NCI-H1694 (cell line): ENCODE measurements around the gene DNMT1.

ENCODE experiments used
- DNase-seq: peaks from one replicate; lab custom pipeline; 2025; lab: John Stamatoyannopoulos, UW

The DNMT1 gene

GRCh38 chr19:10141479-10141878 lies 53.3 kb downstream of the DNMT1 start:
- no peak for DNase-seq

DNA sequence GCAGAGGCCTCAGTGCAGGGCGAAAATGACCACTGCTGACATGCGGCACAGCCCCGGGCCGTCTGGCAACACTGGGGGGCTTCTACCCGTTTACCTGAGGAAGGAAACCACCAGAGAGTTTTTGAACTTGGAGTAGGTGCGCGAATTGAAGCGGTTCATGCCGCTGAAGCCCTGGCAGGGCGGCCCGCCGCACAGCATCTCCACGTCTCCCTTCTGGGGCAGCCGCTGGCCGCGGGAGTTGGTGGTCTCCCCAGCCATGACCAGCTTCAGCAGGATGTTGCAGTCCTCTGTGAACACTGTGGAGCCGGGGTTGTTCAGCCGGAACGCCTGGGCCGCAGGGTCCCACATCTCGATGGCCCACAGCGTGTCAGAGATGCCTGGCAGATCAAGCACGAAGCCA lies 54.8 kb downstream of the DNMT1 start:
- no peak for DNase-seq

DNA sequence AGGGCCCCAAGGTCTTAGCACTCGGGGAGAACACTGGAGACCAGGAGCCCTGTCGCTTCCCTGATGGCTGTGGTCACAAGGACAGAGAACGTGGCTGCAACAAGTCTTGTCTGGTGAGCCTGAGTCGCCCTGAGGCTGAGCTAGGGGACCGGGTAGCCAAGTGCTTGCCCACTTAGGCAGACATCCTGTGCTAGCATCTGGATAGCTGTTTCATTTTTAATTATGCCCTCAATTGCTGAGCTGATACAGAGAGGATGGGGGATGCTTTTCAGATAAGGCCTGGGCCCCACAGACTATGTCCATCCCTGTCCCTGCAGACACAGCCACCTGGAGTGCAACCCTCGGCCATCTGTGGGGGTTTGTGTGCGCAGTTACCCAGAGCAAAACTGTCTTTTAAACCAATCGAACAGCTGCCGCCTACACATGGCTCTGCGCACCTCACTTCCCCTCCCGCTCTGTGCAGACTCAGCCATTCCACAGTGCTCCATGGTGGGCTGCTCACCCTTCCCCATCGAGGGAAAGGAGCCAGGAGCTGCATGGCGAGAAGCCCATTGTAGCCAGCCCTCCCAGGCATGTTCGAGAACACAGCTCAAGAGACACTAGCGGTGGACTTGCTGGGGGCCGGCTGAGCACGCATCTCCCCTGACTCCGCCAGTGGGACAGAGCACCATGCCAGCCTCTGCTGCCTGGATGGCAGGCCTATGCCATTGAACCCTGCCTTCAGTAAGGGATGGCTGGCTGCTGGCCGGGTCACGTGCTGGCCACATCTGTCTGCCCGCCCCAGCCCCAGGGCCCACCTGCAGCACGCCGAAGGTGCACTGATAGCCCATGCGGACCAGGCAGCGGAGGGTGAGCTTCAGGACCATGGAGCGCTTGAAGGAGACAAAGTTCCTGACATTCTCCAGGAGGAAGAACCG lies 55.6 kb downstream of the DNMT1 start:
- peak; percentile 17 for DNase-seq

- no peak for DNase-seq
Observed at GRCh38 chr19:10137751-10138682, 56.7 kb downstream of the DNMT1 start.

DNA sequence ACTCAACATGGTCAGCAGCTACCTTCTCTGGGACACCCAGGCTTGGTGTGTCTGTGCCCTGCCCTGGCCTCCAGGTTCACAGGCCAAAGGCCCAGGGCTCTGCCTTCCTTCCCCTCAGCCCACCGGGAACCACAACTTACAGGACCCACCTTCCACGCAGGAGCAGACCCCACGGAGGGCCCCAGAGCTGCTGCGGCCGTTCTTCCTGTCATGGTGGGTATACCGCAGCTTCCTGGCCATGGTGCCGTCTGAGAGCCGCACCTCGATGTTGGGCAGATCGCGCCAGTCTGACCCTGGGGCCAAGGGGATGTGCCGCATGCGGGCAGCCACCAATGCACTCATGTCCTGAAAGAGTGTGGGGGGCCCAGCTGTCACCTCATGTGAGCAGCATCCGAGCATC lies 57.8 kb downstream of the DNMT1 start:
- DNase-seq = no peak

- DNase-seq = no peak
Observed at GRCh38 chr19:10135551-10136334, 59.0 kb downstream of the DNMT1 start.

- no peak for DNase-seq
Observed at GRCh38 chr19:10134040-10134439, 60.7 kb downstream of the DNMT1 start.

DNA sequence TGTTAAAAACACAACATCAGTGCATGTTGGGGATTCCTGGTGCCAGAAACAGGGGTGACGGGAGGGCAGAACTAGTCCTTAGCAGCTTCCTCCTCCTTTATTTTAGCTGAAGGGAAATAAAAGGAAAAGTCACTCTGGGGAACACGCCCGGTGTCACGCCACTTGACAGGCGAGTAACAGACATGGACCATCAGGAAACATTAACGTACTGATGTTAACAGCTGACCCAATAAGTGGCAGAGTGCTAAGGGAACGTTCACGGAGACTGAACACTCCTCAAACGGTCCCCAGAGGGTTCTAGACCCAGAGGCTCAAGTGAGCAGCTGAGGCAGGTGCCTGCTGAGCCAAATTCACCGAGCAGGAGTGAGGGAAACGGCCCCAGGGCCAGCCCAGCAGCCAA lies 61.2 kb downstream of the DNMT1 start:
- no peak for DNase-seq

- DNase-seq = no peak
Observed at GRCh38 chr19:10132905-10133304, 61.8 kb downstream of the DNMT1 start.

DNA sequence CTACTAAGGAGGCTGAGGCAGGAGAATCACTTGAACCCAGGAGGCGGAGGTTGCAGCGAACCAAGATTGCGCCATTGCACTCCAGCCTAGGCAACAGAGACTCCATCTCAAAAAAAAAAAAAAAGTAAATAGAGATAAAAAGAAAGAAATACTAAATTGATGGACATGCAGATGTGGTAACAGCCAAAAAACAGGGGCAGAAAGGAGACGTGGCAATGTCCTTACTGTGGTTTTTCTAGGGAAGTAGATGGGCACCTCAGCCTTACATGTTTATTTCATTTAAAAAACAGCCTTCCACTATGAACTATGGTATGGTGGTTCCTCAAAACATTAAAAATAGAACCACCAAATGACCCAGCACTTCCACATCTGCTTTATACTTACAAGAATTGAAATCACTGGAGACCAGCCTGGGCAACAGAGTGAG lies 68.5 kb downstream of the DNMT1 start:
- DNase-seq = no peak

DNA sequence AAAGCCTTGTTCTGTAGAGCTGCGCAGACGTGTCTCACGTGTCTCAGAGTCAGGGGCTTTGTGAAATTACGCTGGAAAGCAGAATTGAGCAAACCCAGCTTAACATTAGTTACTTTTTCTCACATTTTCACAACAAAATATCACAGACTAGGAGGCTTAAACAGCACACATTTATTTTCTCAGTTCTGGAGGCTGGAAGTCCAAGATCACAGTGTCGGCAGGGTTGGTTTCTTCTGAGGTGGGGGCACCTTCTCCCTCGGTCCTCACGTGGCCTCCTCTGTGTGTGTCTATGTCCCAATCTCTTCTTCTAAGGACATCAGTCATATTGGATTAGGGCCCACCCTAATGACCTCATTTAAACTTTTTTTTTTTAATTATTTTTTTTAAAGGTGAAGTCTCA lies 70.3 kb downstream of the DNMT1 start:
- DNase-seq = no peak

GRCh38 chr19:10122045-10122444 lies 72.7 kb downstream of the DNMT1 start:
- DNase-seq = no peak

- DNase-seq = no peak
Observed at GRCh38 chr19:10120538-10121189, 74.1 kb downstream of the DNMT1 start.

DNA sequence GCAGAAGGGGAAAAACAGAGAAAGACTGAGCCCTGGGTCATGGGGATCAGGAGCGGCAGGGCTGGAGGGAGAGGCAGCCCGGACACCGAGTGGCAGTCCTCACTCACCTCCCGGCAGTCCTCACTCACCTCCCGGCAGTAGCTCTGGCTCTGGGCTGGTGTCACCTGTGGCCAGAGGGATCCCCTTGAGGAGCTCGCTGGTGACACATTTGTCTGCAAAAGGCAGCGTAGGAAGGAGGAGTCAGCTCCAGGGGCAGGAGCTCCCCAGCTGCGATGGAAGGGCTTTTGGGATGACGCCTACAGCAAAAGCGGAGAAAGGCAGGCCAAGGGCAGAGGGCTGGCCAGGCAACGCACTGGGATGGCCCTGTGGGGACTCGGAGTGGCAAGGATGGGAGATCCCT lies 75.8 kb downstream of the DNMT1 start:
- no peak for DNase-seq

DNA sequence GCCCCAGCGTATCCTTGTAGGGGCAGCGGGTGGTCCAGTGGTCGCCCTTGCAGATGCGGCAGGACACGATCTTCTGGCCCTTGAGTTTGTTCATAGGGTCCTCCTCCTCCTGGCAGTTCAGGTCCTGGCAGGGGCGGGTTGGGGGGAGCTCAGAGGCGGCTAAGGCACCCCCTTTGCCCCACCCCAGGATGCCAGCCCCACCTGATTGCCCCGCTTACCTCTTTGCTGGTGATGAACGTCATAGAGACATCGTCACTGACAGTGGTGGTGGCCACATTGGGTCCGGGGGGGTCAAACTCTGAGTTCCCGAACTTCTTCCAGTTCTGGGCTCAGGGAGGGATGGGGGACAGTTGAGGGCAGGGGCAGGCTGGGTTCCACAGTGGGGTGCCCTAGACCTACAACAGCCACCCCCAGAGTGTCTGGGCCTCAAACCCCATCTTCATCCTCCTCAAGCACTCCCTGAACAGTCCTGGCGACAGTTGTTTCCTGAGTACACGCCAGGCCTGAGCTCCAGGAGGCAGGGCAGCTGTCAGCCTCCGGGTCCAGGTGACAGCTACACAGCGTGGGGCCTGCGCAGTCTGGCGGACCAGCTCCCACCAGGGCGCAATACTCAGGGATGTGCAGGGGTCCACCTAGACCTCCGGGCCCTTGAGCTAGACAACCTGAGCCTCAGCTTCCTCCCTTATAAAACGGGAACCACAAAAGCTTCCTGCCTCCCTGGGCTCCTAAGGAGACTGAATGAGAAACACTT lies 77.7 kb downstream of the DNMT1 start:
- no peak for DNase-seq

DNA sequence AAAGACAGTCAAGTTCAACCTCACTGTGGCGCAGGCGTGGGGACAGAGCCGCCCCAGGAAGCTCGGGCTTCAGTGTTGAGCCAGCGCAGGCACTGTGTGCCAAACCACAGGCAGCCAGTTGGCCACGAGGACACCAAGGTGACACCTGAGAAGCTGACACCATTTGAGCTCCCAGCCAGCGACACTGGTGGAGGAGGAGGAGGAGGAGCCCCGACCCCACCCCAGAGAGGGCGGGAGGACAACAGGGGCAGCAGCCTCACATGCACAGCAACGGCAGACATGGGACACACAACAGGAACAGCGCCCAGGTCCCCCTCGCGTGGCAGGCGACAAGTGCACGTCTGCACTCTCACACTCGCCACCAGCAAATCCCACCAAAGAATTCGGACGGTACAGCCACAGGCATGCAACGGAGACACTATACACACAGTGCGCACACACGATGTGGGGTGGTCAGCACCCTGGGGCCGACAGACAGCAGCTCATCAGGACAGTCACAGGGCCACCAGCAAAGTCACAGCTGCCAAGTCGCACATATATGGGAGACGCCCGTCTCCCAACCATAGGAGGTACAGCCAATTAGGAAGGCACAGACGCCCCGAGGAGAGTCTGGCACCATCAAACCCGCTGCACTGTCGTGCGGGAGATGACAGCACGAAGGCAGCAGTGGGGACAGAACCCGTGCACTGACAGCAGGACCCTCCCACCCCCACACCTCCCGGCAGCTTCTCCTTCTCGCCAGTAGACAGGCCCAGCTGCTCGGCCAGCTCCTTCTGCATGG lies 78.5 kb downstream of the DNMT1 start:
- DNase-seq = no peak

DNA sequence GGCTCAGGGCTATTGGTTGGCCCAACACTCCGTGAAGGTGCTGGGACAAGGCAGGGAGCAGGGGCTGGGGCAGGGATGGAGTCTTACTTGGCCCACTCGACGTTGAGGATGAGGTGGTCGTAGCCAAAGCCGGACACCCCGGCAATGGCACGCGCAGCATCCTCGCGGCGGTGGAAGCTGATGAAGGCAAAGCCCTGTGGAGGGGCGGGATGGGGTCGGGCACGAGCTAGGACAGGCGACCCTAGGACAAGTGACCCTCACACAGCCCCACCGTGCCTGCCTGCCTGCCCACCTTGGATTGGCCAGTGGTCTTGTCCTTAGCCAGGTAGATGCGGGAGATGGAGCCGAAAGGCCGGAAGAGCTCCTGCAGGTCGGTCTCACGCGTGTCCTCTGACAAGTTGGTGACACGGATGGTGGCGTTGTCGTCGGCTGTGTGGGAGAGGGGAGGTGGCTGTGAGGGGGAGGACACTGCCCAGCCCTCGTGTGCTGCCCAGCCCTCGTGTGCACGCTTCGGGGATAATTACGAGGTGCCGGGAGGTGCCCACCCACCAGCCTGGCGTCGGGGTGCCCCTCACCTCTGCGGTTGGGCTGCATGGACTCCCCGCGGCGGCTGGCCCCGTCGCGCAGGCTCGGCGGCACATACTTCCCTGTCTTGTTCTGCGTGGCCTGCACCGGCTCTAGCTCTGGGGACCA lies 79.2 kb downstream of the DNMT1 start:
- DNase-seq = no peak

GRCh38 chr19:10114651-10115391 lies 79.9 kb downstream of the DNMT1 start:
- DNase-seq = no peak
